Liver (tissue), 3 donors: ENCODE results near the gene LRRC27.

Experiments
- ATF3 ChIP-seq: IDR thresholded peaks from 2 replicates; pipeline ENCODE4 v1.6.1; 2016; ENCODE audit warnings: antibody characterized with exemption
- CTCF ChIP-seq: fragments of 150-350 bp; IDR thresholded peaks from 2 replicates; pipeline ENCODE4 v1.5.1; 2017; ENCODE audit warnings: improper control_type of control experiment, low read depth, low read length; ENCODE audit not compliant: missing input control
- HNF4A ChIP-seq, 2 donors: conservative IDR thresholded peaks; 2 replicates each; pipeline ENCODE4 v1.6.1; 2016; ENCODE audit warnings: antibody characterized with exemption in 2 of 2, mild to moderate bottlenecking in 2 of 2
- MAX ChIP-seq: IDR thresholded peaks from 2 replicates; pipeline ENCODE4 v1.6.1; 2016; ENCODE audit warnings: antibody characterized with exemption
- REST ChIP-seq: IDR thresholded peaks from 2 replicates; pipeline ENCODE4 v1.6.1; 2016; ENCODE audit warnings: antibody characterized with exemption, mild to moderate bottlenecking
- SP1 ChIP-seq: IDR thresholded peaks from 2 replicates; pipeline ENCODE4 v1.6.1; 2018; ENCODE audit warnings: antibody characterized with exemption, mild to moderate bottlenecking
- donor health status: healthy.
- donor health status: healthy.

- TF ChIP-seq CTCF: no peak
- TF ChIP-seq SP1: peak; percentile 15
- TF ChIP-seq MAX: no peak
- TF ChIP-seq HNF4A (conservative IDR thresholded peaks at IDR 0.05): no peak
- no peak for TF ChIP-seq ATF3
- TF ChIP-seq REST: no peak
Measured at GRCh38 chr10:132331601-132332432, at the start of gene LRRC27.
